Brain microvascular endothelial cell (primary cell): ENCODE data around the gene MED10.
"Not testable (repeated sequence)": the region's sequence is repeated elsewhere in the genome, so short reads cannot be mapped to it uniquely, and the experiment has no call there.

Experiments
- DNase-seq: peaks from one replicate; pipeline ENCODE4 v3.0.0-alpha.2; 2020
- H3K27ac ChIP-seq: fragments of 250-450 bp; sonication (Bioruptor Pico); 2 replicates; pipeline ENCODE4 v1.5.1; 2020; ENCODE audit warnings: mild to moderate bottlenecking, moderate library complexity
- H3K27me3 ChIP-seq: fragments of 250-450 bp; sonication (Bioruptor Pico); replicated peaks from 2 replicates; pipeline ENCODE4 v1.5.1; 2020; ENCODE audit warnings: mild to moderate bottlenecking
- H3K36me3 ChIP-seq: fragments of 250-450 bp; sonication (Bioruptor Pico); replicated peaks from 2 replicates; pipeline ENCODE4 v1.5.1; 2020; ENCODE audit warnings: mild to moderate bottlenecking
- H3K4me3 ChIP-seq: 2 replicates; pipeline ENCODE4 v1.5.1; 2011; ENCODE audit warnings: low read depth, mild to moderate bottlenecking, control low read depth, low read length, moderate library complexity
- CTCF ChIP-seq: IDR thresholded peaks from 2 replicates; pipeline ENCODE4 v1.5.1; 2011; ENCODE audit warnings: low read depth, mild to moderate bottlenecking, moderate library complexity, low read length, control low read depth, inconsistent platforms; ENCODE audit errors: missing control alignments
- in situ Hi-C: cut with HindIII; loops from 2 replicates; pipeline ENCODE4 v1.10.0; 2017; ENCODE audit warnings: low sequenced_read_pairs, low pct_ligation_motif_present

Gene MED10

GRCh38 chr5:6361101-6361500, 17.2 kb downstream of the MED10 start:
- no peaks in the 10 kb centered on the region for H3K36me3 ChIP-seq
- H3K27ac ChIP-seq: no peak overlapping the region
- DNase-seq: no peak
- H3K27me3 ChIP-seq: no peaks in the 10 kb centered on the region
- H3K4me3 ChIP-seq: no peak overlapping the region
- no peak for TF ChIP-seq CTCF
- in situ Hi-C loops: no loop called here

GRCh38 chr5:6360323-6361072, 17.8 kb downstream of the MED10 start:
- no peak for DNase-seq
- Histone ChIP-seq H3K4me3 (no peak overlapping the region), H3K36me3 (no peaks in the 10 kb centered on the region), H3K27ac (no peak overlapping the region), H3K27me3 (no peaks in the 10 kb centered on the region)
- TF ChIP-seq CTCF: no peak
- in situ Hi-C loops: no loop called here

- Histone ChIP-seq H3K36me3 (no peaks in the 10 kb centered on the region), H3K27ac (no peak overlapping the region), H3K27me3 (no peaks in the 10 kb centered on the region), H3K4me3 (no peak overlapping the region)
- TF ChIP-seq CTCF: no peak
- no peak for DNase-seq
- in situ Hi-C loops: no loop called here
Observed at GRCh38 chr5:6359555-6360322, 18.6 kb downstream of the MED10 start.

GRCh38 chr5:6358434-6358820, 19.9 kb downstream of the MED10 start:
- Histone ChIP-seq H3K27me3 (no peaks in the 10 kb centered on the region), H3K36me3 (no peaks in the 10 kb centered on the region), H3K4me3 (no peak overlapping the region), H3K27ac (no peak overlapping the region)
- in situ Hi-C loops: no loop called here
- no peak for DNase-seq
- no peak for TF ChIP-seq CTCF

GRCh38 chr5:6357817-6358433, 20.4 kb downstream of the MED10 start:
- H3K27me3 ChIP-seq, H3K4me3 ChIP-seq, DNase-seq, in situ Hi-C loops, H3K27ac ChIP-seq, H3K36me3 ChIP-seq: not testable (repeated sequence)

- DNase-seq: no peak
- Histone ChIP-seq H3K36me3 (no peaks in the 10 kb centered on the region), H3K4me3 (no peak overlapping the region), H3K27me3 (no peaks in the 10 kb centered on the region), H3K27ac (no peak overlapping the region)
- in situ Hi-C loops: no loop called here
- no peak for TF ChIP-seq CTCF
Observed at GRCh38 chr5:6356578-6357164, 21.7 kb downstream of the MED10 start.
